Superior temporal gyrus (tissue), 1 donor: ENCODE data around the gene DPYSL4.
"Not testable (repeated sequence)": the region's sequence is repeated elsewhere in the genome, so short reads cannot be mapped to it uniquely, and the experiment has no call there.

Source experiments
- DNase-seq: peaks from one replicate; pipeline ENCODE4 v3.0.0-alpha.2; 2016; ENCODE audit errors: extremely low spot score

DPYSL4 gene

DNA sequence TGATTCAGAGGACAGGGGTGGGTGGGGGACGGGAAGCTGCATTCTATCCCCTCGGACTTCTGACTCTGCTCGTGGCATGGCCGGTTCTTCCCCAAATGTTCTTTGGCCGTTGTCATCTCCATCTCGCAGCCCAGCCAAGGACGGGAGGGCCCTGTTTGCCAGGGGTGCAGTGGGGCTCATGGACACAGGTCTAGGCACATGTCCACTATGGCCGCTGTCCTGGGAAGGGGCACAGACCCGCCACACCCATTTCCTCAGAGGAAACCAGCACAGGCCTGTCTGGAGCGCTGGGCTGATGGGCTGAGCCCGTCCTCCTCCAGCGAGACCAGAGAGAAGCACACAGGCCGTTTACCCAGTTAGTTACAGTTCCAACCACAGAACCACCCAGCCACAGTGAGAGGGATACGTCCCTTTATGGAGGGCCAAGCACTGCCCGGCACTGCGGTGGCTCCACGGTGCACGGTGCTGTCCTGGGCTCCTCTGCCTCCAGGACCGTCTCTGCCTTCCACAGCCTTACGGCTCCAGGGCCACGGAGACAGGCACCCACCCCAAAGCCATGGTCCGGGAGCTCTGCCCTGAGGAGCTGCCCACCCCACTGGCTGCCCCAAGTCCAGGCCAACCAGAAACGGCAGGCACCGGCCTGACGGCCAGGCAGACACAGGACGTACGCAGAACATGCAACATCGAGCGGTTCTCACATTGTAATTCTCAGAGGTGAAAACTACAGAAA is 20.2 kb downstream of the DPYSL4 start:
- DNase-seq, result no peak

- DNase-seq, result no peak
Observed at GRCh38 chr10:132207536-132208461, 21.1 kb downstream of the DPYSL4 start.

DNA sequence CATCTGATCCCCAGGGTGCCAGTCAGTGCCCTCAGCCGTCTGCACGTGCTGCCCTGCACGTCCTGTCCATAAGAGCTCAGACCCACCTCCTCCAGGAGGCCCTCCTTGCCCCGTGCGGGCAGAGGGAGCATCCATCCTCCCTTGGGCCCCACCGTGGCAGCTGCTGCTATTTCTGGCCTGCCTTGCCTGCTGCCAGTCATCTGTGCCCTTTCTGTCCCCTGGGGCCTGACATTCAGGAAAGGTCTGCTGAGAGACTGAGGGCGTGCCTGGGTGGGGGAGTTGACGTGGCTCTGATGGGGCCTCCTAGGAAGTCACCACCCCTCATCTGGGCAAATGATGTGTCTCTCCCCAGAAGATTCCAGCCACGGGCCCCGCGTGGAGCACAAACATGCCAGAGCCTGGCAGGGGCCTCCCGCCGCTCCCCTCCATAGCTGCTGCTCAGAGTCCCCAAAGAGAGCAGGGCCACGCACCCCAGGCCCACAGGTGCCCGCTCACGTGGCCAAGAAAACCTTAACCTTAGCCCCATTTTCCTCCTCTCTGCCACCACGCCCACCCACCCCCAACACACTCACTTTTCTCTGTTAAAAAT is 21.8 kb downstream of the DPYSL4 start:
- DNase-seq, result no peak

- DNase-seq, result no peak
Observed at GRCh38 chr10:132209130-132209529, 22.4 kb downstream of the DPYSL4 start.

- DNase-seq, result no peak
Observed at GRCh38 chr10:132209978-132210530, 23.3 kb downstream of the DPYSL4 start.

- no peak for DNase-seq
Observed at GRCh38 chr10:132210766-132211165, 24.0 kb downstream of the DPYSL4 start.

GRCh38 chr10:132211246-132211645 is 24.5 kb downstream of the DPYSL4 start:
- DNase-seq, result no peak

GRCh38 chr10:132212816-132213215 is 26.1 kb downstream of the DPYSL4 start:
- no peak for DNase-seq

- DNase-seq, result no peak
Observed at GRCh38 chr10:132213917-132214316, 27.2 kb downstream of the DPYSL4 start.

GRCh38 chr10:132216441-132216840 is 29.7 kb downstream of the DPYSL4 start:
- not testable (repeated sequence) for DNase-seq

- DNase-seq, result no peak
Observed at GRCh38 chr10:132219486-132219885, 32.7 kb downstream of the DPYSL4 start.

DNA sequence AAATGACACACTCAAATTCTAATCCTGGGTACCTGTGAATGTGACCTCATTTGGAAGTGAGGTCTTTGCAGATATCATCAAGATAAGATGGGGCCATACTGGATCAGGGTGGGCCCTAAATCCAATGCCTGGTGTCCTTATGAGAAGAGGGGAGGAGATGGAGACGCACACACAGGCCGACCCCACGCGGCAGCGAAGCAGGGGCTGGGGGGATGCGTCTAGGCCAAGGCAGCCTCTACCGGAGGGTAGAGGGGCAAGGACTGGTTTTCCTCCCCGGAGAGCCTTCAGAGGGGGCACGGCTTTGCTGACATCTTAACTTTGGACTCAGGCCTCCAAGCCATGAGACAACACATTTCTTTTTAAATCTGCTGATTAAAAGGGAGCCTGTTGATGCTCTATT is 33.3 kb downstream of the DPYSL4 start:
- DNase-seq, result no peak

DNA sequence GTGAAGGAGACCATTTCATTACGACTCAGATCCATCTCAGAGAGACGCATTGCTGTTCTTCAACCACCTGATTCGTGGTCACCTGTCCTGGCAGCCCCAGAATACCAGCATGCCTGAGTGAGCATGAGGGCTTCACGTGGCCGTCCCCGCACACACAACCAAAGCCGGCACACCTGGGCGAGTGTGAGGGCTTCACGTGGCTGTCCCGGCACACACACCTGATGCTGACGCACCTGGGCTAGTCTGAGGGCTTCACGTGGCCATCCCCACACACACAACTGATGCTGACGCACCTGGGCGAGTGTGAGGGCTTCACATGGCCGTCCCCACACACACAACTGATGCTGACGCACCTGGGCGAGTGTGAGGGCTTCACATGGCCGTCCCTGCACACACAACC is 34.2 kb downstream of the DPYSL4 start:
- DNase-seq, result not testable (repeated sequence)

GRCh38 chr10:132222726-132223125 is 36.0 kb downstream of the DPYSL4 start:
- DNase-seq, result no peak

GRCh38 chr10:132223156-132223590 is 36.4 kb downstream of the DPYSL4 start:
- DNase-seq, result peak; percentile 85

- no peak for DNase-seq
Observed at GRCh38 chr10:132223611-132224342, 37.0 kb downstream of the DPYSL4 start.

DNA sequence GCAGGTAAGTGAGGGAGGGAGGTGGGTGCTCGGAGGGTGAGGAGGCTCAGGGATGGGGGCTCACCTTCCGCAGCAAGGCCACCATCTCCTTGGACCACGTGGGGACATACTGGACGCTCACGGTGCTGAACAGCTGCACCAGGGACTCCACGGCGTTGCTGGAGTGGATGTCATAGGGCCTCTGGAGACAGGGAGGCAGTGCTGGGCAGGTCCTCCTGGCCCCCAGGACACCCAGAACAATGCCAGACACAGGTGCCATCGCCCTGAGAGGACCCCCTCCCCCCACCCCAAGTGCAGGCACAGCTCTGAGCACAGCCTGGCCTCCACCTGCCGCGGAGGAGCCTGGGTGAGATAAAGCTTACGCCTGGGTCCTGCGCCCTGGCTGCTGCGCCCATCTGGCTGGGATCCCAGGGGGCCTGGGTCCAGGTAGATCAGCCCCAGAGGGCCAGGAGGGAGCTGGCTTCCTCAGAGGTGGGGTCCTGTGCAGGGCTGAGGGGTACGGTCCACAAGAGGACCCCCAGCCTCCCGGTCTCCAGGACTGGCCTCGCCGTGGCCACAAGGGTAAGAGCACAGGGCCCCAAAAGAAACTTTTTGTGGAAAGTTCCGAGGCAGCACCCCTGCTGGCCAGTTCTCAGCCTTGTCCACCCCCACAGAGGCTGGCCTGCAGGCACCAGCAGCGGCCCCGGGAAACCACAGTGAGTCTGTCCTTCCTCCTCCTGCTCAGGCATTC is 37.8 kb downstream of the DPYSL4 start:
- no peak for DNase-seq

DNA sequence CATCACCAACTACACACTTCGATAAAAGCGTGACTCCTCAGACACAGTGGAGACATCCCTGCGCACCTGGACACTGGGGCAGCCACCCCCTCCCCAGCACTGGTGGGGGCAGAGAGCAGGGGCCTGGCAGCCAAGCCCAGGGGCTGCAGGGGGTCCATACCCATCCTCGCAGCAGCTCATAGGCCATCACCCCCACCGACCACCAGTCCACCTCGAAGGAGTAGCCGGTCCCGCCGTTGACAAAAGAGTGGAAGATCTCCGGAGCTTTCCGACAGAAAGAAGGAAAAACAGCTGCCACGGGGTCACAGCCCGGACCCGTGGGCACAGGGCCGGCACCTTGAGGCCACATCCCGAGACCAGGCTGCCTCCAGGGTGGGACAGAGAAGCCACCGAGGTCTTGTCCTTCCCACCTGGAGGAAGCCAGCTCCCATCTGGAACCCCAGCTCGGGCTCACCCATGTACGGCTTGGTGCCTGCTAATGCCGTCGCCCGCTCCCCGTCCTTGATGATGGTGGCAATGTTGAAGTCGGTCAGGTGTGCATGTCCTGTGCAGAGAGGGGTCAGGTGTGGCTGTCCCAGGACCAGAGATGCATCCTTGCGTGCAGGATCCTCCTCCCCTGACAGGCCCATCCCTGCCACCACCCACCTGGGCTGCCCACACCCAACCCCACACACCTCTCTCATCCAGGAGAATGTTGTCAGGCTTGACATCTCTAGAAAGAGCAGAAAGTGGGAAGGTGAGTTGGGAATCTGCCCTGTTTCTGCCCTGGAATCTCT is 38.5 kb downstream of the DPYSL4 start:
- DNase-seq, result no peak

- DNase-seq, result no peak
Observed at GRCh38 chr10:132225849-132226205, 39.1 kb downstream of the DPYSL4 start.
